ENCODE data around the gene DERL3.

GRCh38 chr22:23842599-23842998 is 3.8 kb upstream of the DERL3 start:
- no peak for TF ChIP-seq POLR2AphosphoS5 (IDR thresholded peaks at IDR 0.05)
- no peak for TF ChIP-seq CTCF (IDR thresholded peaks at IDR 0.05)
- TF ChIP-seq POLR2A (IDR thresholded peaks at IDR 0.05): no peak

Measured in gastroesophageal sphincter (tissue), 3 donors.